Neural cell (in vitro differentiated cells): Measurements from ENCODE around the gene CD2.

ENCODE experiments used
- EP300 ChIP-seq: fragments of 450-650 bp; conservative IDR thresholded peaks from 2 replicates; pipeline ENCODE4 v1.6.1; 2014; ENCODE audit warnings: antibody characterized with exemption, mild to moderate bottlenecking, moderate library complexity; ENCODE audit not compliant: poor library complexity, severe bottlenecking
- EZH2 ChIP-seq: fragments of 200-600, 300-800 bp; shearing (Covaris generic), sonication (generic); IDR thresholded peaks from 2 replicates; pipeline ENCODE4 v1.6.1; 2014; ENCODE audit warnings: antibody characterized with exemption, low read length, borderline replicate concordance, mild to moderate bottlenecking; ENCODE audit not compliant: insufficient read depth, poor library complexity, severe bottlenecking
- MXI1 ChIP-seq: fragments of 450-650 bp; conservative IDR thresholded peaks from 2 replicates; pipeline ENCODE4 v1.6.1; 2014; ENCODE audit warnings: antibody characterized with exemption, mild to moderate bottlenecking; ENCODE audit not compliant: poor library complexity, severe bottlenecking
- POLR2AphosphoS5 ChIP-seq: IDR thresholded peaks from 2 replicates; pipeline ENCODE4 v1.6.1; 2012
- RAD21 ChIP-seq: fragments of 450-650 bp; conservative IDR thresholded peaks from 2 replicates; pipeline ENCODE4 v1.6.1; 2014; ENCODE audit warnings: antibody characterized with exemption, mild to moderate bottlenecking, moderate library complexity
- TAF1 ChIP-seq: IDR thresholded peaks from 2 replicates; pipeline ENCODE4 v1.6.1; 2012; ENCODE audit warnings: low read depth
- TF ChIP-seq, protein P1 (sequence below): fragments of 450-650 bp; IDR thresholded peaks from 2 replicates; pipeline ENCODE4 v1.5.1; 2014; ENCODE audit warnings: antibody characterized with exemption, mild to moderate bottlenecking, moderate library complexity; ENCODE audit not compliant: poor library complexity, severe bottlenecking
- TF ChIP-seq, protein P2 (sequence below): IDR thresholded peaks from 2 replicates; pipeline ENCODE4 v1.6.1; 2012; ENCODE audit warnings: borderline replicate concordance

DNA sequence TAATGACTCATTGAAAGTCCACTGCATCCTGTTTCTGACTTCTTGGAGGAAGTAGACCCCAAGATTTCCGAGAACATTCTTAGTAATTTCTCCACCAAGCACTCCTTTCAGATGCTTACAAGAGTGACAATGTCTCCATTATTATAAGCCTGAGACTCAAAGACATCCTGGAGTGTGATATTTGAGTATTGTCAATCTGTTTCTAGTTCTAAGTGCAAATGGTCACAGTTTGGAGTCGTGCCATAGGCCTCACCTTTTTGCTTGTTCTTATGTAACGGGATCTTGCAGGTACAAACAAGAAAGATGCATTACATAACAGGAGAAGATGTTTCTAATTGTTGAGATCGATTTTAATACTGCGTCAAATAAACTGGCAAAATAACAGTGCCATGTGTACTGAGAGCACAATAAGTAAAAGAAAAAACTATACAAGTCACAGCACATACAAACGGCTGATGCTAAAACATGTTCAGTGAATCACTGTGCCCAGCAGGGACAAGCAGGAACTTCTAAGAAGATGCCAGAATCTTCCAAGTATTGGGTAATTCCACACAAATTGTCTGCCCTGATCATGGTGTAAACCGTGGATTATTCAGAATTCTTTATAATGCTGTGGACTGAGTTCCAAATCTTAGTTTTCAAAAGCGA lies 54.1 kb downstream of the CD2 start:
- TF ChIP-seq, protein P1, sequence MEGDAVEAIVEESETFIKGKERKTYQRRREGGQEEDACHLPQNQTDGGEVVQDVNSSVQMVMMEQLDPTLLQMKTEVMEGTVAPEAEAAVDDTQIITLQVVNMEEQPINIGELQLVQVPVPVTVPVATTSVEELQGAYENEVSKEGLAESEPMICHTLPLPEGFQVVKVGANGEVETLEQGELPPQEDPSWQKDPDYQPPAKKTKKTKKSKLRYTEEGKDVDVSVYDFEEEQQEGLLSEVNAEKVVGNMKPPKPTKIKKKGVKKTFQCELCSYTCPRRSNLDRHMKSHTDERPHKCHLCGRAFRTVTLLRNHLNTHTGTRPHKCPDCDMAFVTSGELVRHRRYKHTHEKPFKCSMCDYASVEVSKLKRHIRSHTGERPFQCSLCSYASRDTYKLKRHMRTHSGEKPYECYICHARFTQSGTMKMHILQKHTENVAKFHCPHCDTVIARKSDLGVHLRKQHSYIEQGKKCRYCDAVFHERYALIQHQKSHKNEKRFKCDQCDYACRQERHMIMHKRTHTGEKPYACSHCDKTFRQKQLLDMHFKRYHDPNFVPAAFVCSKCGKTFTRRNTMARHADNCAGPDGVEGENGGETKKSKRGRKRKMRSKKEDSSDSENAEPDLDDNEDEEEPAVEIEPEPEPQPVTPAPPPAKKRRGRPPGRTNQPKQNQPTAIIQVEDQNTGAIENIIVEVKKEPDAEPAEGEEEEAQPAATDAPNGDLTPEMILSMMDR, result no peak
- TF ChIP-seq TAF1 (no peak), MXI1 (no peak), POLR2AphosphoS5 (no peak), EP300 (no peak), EZH2 (no peak), RAD21 (no peak)
- TF ChIP-seq, protein P2, sequence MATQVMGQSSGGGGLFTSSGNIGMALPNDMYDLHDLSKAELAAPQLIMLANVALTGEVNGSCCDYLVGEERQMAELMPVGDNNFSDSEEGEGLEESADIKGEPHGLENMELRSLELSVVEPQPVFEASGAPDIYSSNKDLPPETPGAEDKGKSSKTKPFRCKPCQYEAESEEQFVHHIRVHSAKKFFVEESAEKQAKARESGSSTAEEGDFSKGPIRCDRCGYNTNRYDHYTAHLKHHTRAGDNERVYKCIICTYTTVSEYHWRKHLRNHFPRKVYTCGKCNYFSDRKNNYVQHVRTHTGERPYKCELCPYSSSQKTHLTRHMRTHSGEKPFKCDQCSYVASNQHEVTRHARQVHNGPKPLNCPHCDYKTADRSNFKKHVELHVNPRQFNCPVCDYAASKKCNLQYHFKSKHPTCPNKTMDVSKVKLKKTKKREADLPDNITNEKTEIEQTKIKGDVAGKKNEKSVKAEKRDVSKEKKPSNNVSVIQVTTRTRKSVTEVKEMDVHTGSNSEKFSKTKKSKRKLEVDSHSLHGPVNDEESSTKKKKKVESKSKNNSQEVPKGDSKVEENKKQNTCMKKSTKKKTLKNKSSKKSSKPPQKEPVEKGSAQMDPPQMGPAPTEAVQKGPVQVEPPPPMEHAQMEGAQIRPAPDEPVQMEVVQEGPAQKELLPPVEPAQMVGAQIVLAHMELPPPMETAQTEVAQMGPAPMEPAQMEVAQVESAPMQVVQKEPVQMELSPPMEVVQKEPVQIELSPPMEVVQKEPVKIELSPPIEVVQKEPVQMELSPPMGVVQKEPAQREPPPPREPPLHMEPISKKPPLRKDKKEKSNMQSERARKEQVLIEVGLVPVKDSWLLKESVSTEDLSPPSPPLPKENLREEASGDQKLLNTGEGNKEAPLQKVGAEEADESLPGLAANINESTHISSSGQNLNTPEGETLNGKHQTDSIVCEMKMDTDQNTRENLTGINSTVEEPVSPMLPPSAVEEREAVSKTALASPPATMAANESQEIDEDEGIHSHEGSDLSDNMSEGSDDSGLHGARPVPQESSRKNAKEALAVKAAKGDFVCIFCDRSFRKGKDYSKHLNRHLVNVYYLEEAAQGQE, result no peak
